ENCODE measurements around the gene TRAPPC12.
A peak's percentile ranks its signal among the peaks of the same experiment; 100 is the strongest.

TRAPPC12 gene

DNA sequence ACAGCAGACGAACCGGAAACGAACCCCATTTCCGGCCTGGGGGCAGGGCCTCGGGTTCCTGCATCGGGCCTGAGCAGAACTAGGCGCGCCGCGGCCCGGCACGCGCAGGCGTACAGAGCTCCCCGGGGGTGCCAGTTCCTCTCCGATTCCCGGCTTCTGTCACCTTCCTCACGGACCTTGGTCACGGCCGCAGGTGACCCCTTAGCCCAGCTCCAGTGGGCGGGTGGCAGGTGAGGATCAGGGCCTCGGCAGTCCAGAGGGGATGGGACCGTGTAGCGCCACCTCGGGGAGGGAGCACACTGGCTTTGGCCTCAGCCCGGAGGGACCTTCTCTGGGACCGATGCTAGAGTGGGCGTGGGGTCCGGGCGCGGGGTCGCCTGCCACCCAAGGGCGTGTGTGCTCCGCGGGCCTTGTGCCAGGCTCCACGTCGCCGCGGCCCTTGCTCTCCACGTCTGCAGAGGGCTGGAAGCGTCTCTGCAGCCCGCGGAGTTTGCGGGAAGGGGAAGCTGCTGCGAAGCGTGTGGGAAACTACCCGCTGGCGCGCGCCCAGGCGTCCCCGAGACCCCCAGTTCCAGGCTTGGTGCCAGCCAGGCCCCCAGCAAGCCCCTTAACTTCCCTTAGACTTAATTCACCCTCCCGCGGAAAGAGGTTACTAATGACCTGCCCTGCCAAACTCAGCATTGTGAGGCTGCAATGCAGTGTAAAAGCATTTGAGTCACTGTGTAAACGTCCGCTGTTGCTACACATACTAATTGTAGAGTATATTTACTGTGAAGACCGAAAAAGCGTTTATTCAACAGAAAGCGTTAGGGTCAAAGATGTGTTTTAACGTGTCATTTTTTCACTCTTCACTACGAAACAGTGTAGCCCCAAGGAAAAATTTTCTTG, at the start of gene TRAPPC12:
Gene TRAPPC12, plus strand, starts transcription at position 48 of the 888 bp plus-strand sequence. CDS start 7,930 bp downstream, outside the sequence.
- peak within 1 kb of the TSS; percentile 94 for H3K4me3 Mint-ChIP-seq
- H3K9me3 Mint-ChIP-seq: no peaks in the 10 kb centered on the region
- peaks cover 36% of the 10 kb centered on the region for H3K4me1 Mint-ChIP-seq (ENCODE audit: low read depth)
- peaks cover 18% of the 10 kb centered on the region for H3K36me3 Mint-ChIP-seq (ENCODE audit: low read depth)
- peak within 1 kb of the TSS; percentile 98 for H3K27ac Mint-ChIP-seq
- no peaks in the 10 kb centered on the region for H3K27me3 Mint-ChIP-seq (ENCODE audit: low read depth)

DNA sequence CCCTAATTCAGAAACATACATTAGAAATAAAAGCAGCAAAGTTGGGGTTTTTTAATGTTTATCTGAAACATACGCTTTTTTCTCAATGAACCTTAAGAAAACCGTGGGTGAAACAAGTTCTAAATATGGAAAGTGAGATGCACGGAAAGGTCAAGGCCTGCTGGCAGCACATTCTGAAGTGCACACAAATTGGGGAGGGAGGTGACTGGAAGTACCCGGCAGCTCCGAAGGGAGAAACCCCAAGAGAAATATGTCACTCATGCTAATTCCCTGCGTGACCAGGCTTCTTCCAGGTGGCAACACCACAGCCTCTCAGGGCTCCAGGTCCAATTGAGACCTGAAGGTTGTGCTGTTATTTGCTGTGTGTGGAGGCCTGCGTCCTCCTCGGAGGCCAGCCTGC, 47.4 kb upstream of the TRAPPC12 start:
- Mint-ChIP-seq H3K27me3 (ENCODE audit: low read depth) (no peaks in the 10 kb centered on the region), H3K4me3 (no peak overlapping the region), H3K36me3 (ENCODE audit: low read depth) (peaks cover 37% of the 10 kb centered on the region), H3K4me1 (ENCODE audit: low read depth) (no peaks in the 10 kb centered on the region), H3K9me3 (peaks cover 10% of the 10 kb centered on the region), H3K27ac (no peak overlapping the region)

DNA sequence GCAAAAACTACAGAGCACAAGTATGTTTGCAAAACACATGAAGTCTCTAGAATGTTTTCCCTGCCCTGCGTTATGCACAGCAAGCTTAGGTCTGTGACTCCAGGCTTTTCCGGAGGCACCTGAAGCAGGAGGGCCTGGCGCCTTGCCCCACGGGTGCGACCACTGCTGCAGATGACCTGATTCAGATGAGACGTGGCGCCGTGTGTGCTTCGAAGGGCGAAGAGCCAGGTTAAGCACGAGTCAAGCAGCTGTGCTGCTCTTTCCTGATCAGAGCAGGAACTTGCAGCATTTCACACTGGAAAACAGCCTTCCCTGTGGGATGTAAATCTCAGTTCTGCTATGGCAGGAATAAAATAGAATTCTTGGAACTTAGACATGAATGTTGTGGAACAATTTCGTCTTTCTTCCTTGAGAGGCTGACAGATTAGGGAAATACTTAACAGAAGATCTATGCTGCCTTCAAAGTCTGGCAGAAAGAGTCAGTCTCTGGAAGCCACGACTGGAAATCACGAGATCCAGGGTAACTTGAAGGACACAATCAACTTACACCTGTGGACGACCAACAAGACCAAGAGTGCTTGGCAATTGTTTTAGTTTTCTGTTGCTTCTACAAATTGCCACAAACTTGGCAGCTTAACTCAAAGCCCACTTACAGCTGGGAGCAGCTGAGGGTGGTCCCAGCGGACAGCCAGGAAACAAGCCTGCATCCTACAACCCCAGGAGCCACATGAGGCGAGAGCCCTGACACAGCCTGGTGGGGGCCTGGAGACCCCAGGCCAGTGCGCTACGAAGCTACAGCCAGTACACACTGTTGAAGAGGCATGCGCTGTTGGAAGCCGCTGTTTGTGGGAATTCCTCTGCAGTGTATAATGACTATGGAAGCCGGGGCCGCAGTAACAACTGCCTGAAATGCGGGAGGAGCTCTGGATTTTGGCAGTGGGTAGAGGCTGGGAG, 44.8 kb upstream of the TRAPPC12 start:
- peaks cover 46% of the 10 kb centered on the region for H3K36me3 Mint-ChIP-seq (ENCODE audit: low read depth)
- no peak overlapping the region for H3K4me3 Mint-ChIP-seq
- H3K27me3 Mint-ChIP-seq (ENCODE audit: low read depth): no peaks in the 10 kb centered on the region
- H3K27ac Mint-ChIP-seq: no peak overlapping the region
- peaks cover 10% of the 10 kb centered on the region for H3K9me3 Mint-ChIP-seq
- H3K4me1 Mint-ChIP-seq (ENCODE audit: low read depth): no peaks in the 10 kb centered on the region

DNA sequence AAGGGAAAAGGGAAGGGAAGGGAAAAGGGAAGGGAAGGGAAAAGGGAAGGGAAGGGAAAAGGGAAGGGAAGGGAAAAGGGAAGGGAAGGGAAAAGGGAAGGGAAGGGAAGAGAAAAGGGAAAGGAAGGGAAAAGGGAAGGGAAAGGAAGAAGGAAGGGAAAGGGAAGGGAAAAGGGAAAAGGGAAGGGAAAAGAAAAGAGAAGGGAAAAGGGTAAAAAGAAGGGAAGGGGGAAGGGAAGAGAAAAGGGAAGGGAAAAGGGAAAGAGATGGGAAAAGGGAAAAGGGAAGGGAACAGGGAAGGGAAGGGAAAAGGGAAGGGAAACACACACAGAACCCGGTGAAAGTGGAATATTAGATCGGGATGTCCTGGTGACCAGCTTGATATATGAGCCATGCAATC, 42.6 kb upstream of the TRAPPC12 start:
- Mint-ChIP-seq H3K27me3 (ENCODE audit: low read depth) (no peaks in the 10 kb centered on the region), H3K9me3 (peaks cover 4% of the 10 kb centered on the region), H3K36me3 (ENCODE audit: low read depth) (peaks cover 34% of the 10 kb centered on the region), H3K4me1 (ENCODE audit: low read depth) (no peaks in the 10 kb centered on the region), H3K4me3 (no peak overlapping the region), H3K27ac (no peak overlapping the region)

DNA sequence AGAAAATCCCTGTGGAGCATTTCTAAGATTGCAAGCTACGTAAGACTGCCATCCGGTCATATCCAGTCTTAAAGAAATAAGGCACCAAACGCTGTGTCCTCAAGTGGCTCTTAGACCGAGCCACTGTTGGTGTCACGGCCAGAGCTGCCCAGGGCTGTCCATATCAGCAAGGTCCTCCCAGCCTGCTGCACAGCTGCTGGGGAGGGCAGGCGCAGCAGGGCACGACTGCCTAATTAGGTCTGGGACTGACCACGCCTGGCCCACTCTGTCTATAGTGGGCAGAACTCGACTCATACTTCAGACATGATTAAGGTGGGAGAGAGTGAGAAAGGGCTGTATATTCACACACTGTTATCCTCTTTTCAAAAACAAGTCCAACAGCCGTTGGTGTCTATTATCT, 41.2 kb upstream of the TRAPPC12 start:
- no peak overlapping the region for H3K27ac Mint-ChIP-seq
- no peak overlapping the region for H3K4me3 Mint-ChIP-seq
- peaks cover 4% of the 10 kb centered on the region for H3K9me3 Mint-ChIP-seq
- no peaks in the 10 kb centered on the region for H3K27me3 Mint-ChIP-seq (ENCODE audit: low read depth)
- H3K36me3 Mint-ChIP-seq (ENCODE audit: low read depth): peaks cover 27% of the 10 kb centered on the region
- peaks cover 3% of the 10 kb centered on the region for H3K4me1 Mint-ChIP-seq (ENCODE audit: low read depth)

DNA sequence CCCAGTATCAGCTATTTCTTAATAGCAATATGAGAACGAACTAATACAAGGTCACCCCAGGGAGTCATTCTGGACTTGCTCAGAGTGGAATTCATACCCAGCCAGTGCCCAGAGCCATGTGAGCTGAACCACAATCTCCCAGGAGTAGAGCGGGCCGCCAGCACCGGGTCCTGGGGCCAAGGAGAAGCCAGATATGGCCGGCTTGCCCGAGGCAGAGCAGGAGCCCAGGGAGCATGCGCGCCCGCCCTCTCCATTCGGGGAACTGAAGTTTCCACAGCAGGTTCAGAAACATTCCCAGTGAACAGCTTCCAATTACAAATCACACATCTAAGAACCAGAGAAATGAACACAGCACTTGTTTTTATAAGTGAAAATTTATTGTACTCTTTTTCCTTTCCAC, 39.4 kb upstream of the TRAPPC12 start:
- Mint-ChIP-seq H3K27me3 (ENCODE audit: low read depth) (no peaks in the 10 kb centered on the region), H3K27ac (no peak overlapping the region), H3K4me1 (ENCODE audit: low read depth) (peaks cover 3% of the 10 kb centered on the region), H3K9me3 (peaks cover 4% of the 10 kb centered on the region), H3K4me3 (no peak overlapping the region), H3K36me3 (ENCODE audit: low read depth) (peaks cover 24% of the 10 kb centered on the region)

DNA sequence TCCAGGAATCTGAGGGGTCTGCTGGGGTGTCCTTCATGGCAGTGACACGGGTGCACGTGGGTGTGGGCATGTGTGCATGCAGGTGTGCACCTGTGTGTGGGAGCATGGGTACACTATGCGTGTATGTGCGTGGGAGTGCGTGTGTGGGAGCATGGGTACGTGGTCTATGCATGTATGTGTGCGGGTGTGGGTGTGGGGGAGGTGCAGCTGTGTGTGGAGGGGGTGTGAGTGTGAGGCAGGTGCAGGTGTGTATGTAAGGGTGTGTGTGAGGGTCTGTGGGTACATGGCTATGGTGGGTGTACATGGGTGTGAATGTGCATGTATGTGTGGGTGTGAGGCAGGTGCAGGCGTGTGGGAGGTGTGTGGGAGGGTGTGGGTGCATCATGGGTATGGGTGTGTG, 38.2 kb upstream of the TRAPPC12 start:
- peak overlapping the region; percentile 31 for H3K27ac Mint-ChIP-seq

DNA sequence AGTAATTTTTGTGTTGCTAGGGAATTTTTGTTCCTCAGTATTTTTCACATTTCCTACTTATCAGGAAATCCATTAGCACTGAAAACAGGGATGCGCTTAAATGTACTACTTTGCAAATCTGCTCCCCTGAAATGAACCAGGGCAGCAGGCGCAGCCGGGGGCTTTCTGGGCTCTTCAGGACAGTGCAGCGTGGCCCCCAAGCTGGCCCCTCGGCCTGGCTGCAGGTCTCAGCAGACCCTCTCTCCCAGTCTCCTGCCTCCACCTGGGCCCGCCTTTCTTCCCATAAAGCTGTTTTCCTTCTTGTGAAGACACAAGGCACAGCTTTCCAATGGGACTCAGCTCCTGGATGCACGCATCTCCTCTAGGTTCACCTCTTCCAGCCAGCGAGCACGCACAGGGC, 37.2 kb upstream of the TRAPPC12 start:
- Mint-ChIP-seq H3K36me3 (ENCODE audit: low read depth) (peaks cover 12% of the 10 kb centered on the region), H3K4me3 (no peak overlapping the region), H3K27ac (no peak overlapping the region), H3K9me3 (no peaks in the 10 kb centered on the region), H3K27me3 (ENCODE audit: low read depth) (no peaks in the 10 kb centered on the region), H3K4me1 (ENCODE audit: low read depth) (peaks cover 3% of the 10 kb centered on the region)

More for the DNA sequence above, 38.2 kb upstream of the TRAPPC12 start:
- H3K27me3 Mint-ChIP-seq (ENCODE audit: low read depth): no peaks in the 10 kb centered on the region
- H3K4me3 Mint-ChIP-seq: no peak overlapping the region
- H3K9me3 Mint-ChIP-seq: no peaks in the 10 kb centered on the region
- peaks cover 14% of the 10 kb centered on the region for H3K36me3 Mint-ChIP-seq (ENCODE audit: low read depth)
- peaks cover 3% of the 10 kb centered on the region for H3K4me1 Mint-ChIP-seq (ENCODE audit: low read depth)

DNA sequence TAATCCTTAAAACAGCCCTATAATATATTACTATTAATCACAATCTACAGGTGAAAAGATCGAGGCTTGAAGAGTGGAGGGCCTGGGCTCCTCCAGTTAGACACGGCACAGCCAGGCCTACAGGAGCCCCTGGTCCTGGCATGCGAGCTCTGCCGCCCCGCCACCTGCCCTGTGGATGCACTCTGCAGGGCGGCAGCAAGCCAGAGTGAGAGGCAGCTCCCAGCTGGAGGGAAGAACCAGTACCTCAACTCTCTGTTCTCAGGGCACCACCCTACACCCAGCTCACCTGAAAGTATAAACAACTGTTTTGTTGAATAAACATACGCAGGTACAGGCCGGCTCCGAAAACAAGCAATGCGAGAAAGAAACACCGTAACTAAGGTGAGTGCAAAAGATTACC, 36.5 kb upstream of the TRAPPC12 start:
- Mint-ChIP-seq H3K36me3 (ENCODE audit: low read depth) (peaks cover 14% of the 10 kb centered on the region), H3K4me3 (no peak overlapping the region), H3K27ac (no peak overlapping the region), H3K27me3 (ENCODE audit: low read depth) (no peaks in the 10 kb centered on the region), H3K4me1 (ENCODE audit: low read depth) (peaks cover 3% of the 10 kb centered on the region), H3K9me3 (no peaks in the 10 kb centered on the region)

DNA sequence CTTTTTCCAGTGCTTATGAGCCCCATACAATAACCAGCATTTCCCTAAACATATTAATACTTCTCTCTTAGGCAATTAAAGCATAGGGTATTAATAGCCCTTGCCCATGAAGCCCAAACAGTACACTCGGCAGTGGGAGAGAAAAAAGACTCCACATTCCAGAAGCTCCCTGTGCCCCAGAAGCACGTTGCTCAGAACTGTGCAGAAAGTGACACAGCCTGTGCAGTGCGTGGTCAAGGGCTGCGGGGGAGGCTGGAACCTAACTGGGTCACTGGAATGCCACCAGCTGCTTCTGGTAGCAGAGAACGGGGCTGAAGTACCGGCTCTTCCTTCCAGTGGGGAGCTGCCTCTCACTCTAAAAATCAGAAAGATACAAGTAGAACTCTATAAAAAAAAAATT, 34.6 kb upstream of the TRAPPC12 start:
- Mint-ChIP-seq H3K4me3 (no peak overlapping the region), H3K27ac (no peak overlapping the region), H3K27me3 (ENCODE audit: low read depth) (no peaks in the 10 kb centered on the region), H3K4me1 (ENCODE audit: low read depth) (peaks cover 3% of the 10 kb centered on the region), H3K9me3 (no peaks in the 10 kb centered on the region), H3K36me3 (ENCODE audit: low read depth) (peaks cover 17% of the 10 kb centered on the region)

DNA sequence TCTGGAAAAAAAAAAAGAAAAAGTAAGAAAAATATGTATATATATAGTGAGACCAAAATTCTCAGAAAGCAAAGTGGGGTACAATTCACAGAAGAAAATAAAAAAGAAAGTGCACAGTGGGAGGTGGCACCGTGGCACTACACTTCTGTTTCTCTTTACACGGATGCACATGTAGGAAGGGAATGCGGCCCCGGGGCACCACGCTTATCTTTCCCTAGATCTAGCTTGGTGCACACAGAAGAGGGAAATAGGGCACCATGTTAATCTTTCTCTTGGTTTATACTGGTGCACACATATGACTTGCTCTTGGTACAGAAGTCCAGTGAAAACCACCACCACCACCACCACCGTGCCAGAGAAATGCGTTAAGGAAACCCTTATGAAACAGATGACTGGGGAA, 33.9 kb upstream of the TRAPPC12 start:
- no peaks in the 10 kb centered on the region for H3K27me3 Mint-ChIP-seq (ENCODE audit: low read depth)
- peaks cover 7% of the 10 kb centered on the region for H3K9me3 Mint-ChIP-seq
- peaks cover 3% of the 10 kb centered on the region for H3K4me1 Mint-ChIP-seq (ENCODE audit: low read depth)
- peaks cover 24% of the 10 kb centered on the region for H3K36me3 Mint-ChIP-seq (ENCODE audit: low read depth)
- no peak overlapping the region for H3K4me3 Mint-ChIP-seq
- H3K27ac Mint-ChIP-seq: no peak overlapping the region

DNA sequence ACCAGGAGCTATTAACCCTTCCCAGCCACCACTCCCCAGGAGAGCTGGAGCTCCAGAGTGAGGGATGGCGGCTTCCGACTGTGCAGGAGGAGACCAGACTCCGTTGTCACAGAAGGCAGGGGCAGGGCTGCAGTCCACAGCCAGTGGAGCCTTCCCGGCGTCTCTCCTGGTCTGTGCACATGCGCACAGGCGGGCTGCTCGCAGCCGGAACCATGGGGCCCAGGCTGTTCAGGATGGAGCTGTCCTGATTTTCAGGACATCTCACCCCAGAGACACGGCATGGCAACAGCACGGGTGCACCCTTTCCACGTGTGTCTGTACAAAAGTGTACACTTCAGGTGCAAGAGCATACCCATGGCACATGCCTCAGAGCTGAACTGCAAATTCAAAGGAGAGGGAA, 30.7 kb upstream of the TRAPPC12 start:
- Mint-ChIP-seq H3K9me3 (peaks cover 31% of the 10 kb centered on the region), H3K27ac (no peak overlapping the region), H3K27me3 (ENCODE audit: low read depth) (no peaks in the 10 kb centered on the region), H3K4me3 (no peak overlapping the region), H3K4me1 (ENCODE audit: low read depth) (no peaks in the 10 kb centered on the region), H3K36me3 (ENCODE audit: low read depth) (peaks cover 49% of the 10 kb centered on the region)

DNA sequence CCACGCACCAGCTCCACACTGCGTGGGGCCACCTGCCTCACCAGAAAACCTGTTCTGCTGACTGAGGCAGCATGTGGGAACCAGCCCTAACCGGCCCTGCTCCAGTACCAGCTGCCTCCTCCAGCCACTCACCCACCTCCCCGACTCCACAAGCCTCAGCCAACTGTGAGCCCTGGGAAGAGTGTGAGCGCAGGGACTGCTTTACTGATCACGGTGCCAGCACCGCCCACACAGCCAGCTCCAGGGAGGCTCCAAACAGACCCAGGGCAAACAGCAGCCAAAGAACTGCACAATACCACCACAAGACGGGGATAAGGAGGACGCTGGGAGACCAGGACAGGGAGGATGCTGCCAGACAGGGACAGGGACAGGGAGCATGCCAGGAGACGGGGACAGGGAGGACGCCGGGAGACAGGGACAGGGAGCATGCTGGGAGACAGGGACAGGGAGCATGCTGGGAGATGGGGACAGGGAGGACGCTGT, 30.2 kb upstream of the TRAPPC12 start:
- Mint-ChIP-seq H3K4me3 (no peak overlapping the region), H3K4me1 (ENCODE audit: low read depth) (no peaks in the 10 kb centered on the region), H3K9me3 (peaks cover 35% of the 10 kb centered on the region), H3K27me3 (ENCODE audit: low read depth) (no peaks in the 10 kb centered on the region), H3K36me3 (ENCODE audit: low read depth) (peaks cover 54% of the 10 kb centered on the region), H3K27ac (no peak overlapping the region)

DNA sequence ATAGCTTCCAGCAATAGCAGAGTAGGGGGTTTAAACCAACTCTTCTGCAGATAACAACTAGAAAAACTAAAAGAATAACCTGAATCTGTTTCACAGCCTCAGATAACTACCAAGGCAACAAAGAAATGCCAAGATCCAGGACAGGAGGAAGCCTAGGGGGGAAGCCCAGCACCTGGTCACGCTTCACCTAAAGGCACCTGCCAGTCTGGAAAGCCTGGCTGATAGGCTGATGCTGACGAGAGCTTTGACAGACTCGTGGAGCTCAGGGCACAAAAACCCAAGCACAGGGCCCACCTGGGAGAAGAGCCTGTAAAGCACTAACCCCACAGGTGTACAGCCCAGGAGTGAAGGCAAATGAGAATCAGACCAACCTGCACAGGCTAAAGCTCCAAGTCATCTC, 24.5 kb upstream of the TRAPPC12 start:
- Mint-ChIP-seq H3K27me3 (ENCODE audit: low read depth) (no peaks in the 10 kb centered on the region), H3K36me3 (ENCODE audit: low read depth) (peaks cover 45% of the 10 kb centered on the region), H3K4me3 (no peak overlapping the region)

More for the DNA sequence above, 24.5 kb upstream of the TRAPPC12 start:
- peaks cover 34% of the 10 kb centered on the region for H3K9me3 Mint-ChIP-seq
- no peak overlapping the region for H3K27ac Mint-ChIP-seq
- peaks cover 11% of the 10 kb centered on the region for H3K4me1 Mint-ChIP-seq (ENCODE audit: low read depth)
